Heart left ventricle (tissue), 16 donors: Measurements from ENCODE around the gene BMPR1B. TPM values are rescaled to one million over a fixed set of nuclear protein-coding genes. Genes with fewer than 3 reads are reported as not detected.
A peak's percentile ranks its signal among the peaks of the same experiment; 100 is the strongest.

Source experiments
- ATAC-seq, 4 donors: fragments of 200-7000 bp; cut with Tn5 transposase; one replicate each; pipeline ENCODE4 v1.9.1; 2020 to 2022; ENCODE audit warnings: moderate library complexity in 4 of 4, mild to moderate bottlenecking in 3 of 4, moderate number of reproducible peaks in 1 of 4
- DNase-seq, 5 donors: peaks; one replicate each; pipeline ENCODE4 v3.0.0-alpha.2; 2020
- H3K27ac ChIP-seq, 12 donors: fragments of 200-600 bp; sonication (generic) in 4 of 12; one replicate each; pipeline versions ENCODE4 v1.5.0 to v1.8.0; 2016 to 2022; ENCODE audit warnings: mild to moderate bottlenecking in 2 of 12
- H3K27me3 ChIP-seq, 9 donors: fragments of 200-600 bp; sonication (generic) in 2 of 9; one replicate each; pipeline versions ENCODE4 v1.5.1 to v1.8.0; 2016 to 2022; ENCODE audit warnings: mild to moderate bottlenecking in 3 of 9
- H3K36me3 ChIP-seq, 9 donors: fragments of 200-600 bp; sonication (generic) in 2 of 9; one replicate each; pipeline versions ENCODE4 v1.5.0 to v1.8.0; 2018 to 2022; ENCODE audit warnings: mild to moderate bottlenecking in 2 of 9
- H3K4me1 ChIP-seq, 12 donors: fragments of 200-600 bp; sonication (generic) in 4 of 12; one replicate each; pipeline versions ENCODE4 v1.5.0 to v1.8.0; 2016 to 2022; ENCODE audit warnings: mild to moderate bottlenecking in 3 of 12
- H3K4me3 ChIP-seq, 12 donors: fragments of 200-600 bp; sonication (generic) in 4 of 12; one replicate each; pipeline versions ENCODE4 v1.5.0 to v1.8.0; 2017 to 2022; ENCODE audit warnings: mild to moderate bottlenecking in 9 of 12, moderate library complexity in 4 of 12
- H3K9me3 ChIP-seq, 12 donors: fragments of 200-600 bp; sonication (generic) in 4 of 12; one replicate each; pipeline versions ENCODE4 v1.5.0 to v1.8.0; 2016 to 2022; ENCODE audit warnings: mild to moderate bottlenecking in 1 of 12
- POLR2A ChIP-seq, 2 donors: fragments of 450-650 bp; IDR thresholded peaks; one replicate each; pipeline ENCODE4 v1.6.1; 2017; ENCODE audit warnings: antibody characterized with exemption in 2 of 2, mild to moderate bottlenecking in 2 of 2, moderate library complexity in 2 of 2
- WGBS, 4 donors: extraction: QIAGEN DNeasy Blood & Tissue Kit in 2 of 4; methylation state at CpG; one replicate each; pipeline versions ENCODE4 v1.1.5 to v1.1.7; 2013 to 2018; 5-methylcytosine and 5-hydroxymethylcytosine counted together
- intact Hi-C, 10 donors: fragments of 100-400 bp; cut with DNase I; formaldehyde crosslinking; loops; one replicate each; pipeline versions ENCODE4 v1.11.1 to v1.14.2; 2022
- polyA plus RNA-seq, 2 donors: library from polyadenylated mRNA; stranded (reverse); fragments of 200-250 nt; gene quantifications; one replicate each; pipeline ENCODE4 v1.2.3, GENCODE V29; 2013
- total RNA-seq, 9 donors: library from RNA; depleted of rRNA in 2 of 9; stranded (reverse); fragments of >200 nt in 2 of 9; fragmentation: NEBNext Ultra II Directional in 3 of 9; extraction: Animal tissue kit (Norgen Biotek cat#: 25700) in 3 of 9; gene quantifications; one replicate each; pipeline versions ENCODE4 v1.1.0 to v1.2.4, GENCODE V29; 2016 to 2023
- TF ChIP-seq, protein P1 (sequence below), 12 donors: fragments of 200-600 bp; sonication (generic) in 4 of 12; IDR thresholded peaks; one replicate each; pipeline versions ENCODE4 v1.5.0 to v1.8.0; 2018 to 2022; ENCODE audit warnings: antibody characterized with exemption in 12 of 12, mild to moderate bottlenecking in 5 of 12
- donor health status: ischemic (EF 13 %, LVEDD 7.1; RV severe dilation, severe dysfunction).
- donor health status: healthy with polysubstance abuse.
- donor health status: DM: no; HTN: yes; CAD: no.
- donor health status: DM: no; HTN: no; CAD: no.
- donor health status: ischemic (EF 25% LVEDD 6.9; RV normal size, moderate dysfunction).
- donor health status: ischemic (EF 25% LVEDD 5.7; RV mildly dilated, moderate dysfunction).
- donor health status: healthy.
- donor health status: DM: yes; HTN: yes; CAD: no.
- donor health status: ischemic (EF 35%, LVEDD 5.7; RV mildly dilated, moderate dysfunction).
- donor health status: nonischemic (EF 11% LVEDD 7.7; RV severe dilation, severe dysfunction).
- donor health status: DM: yes; HTN: yes; CAD: no.
- donor health status: PGD.
- donor health status: ischemic (EF 29% LVEDD 5.4; RV normal size, mild dysfunction).
- donor health status: nonischemic (EF 23%, LVEDD 6.1; RV moderate dilation, normal function).

BMPR1B gene
- total and polyA plus RNA-seq, 11 donors, result 0.29 to 7.6 (median 3.8) TPM

DNA sequence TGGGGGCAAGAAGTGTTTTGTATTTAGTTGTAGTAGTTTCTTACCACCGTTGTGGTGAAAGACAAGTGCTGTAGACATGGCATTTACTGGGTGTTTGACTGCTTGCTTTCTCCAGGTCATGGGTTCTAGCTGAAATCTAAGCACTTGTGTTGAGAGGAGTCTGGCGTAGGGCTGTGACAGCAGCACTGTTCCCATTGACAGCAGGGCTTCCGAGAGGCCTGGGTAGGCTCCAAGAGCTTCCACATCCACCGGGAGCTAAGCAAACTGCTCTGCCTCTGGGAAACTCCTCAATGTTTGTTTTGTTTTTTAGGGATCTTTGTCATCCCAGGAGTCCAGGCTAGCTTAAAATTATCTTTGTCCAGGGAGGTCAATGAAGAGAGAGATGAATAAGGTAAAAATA lies 44.3 kb downstream of the BMPR1B start:
- peaks cover 0 to 5% (median 0%) of the 10 kb centered on the region in 9 donors for H3K27me3 ChIP-seq
- 15 to 22% (median 19%) methylated on average over 4 of the region's 4 CpGs for WGBS, 4 donors
- H3K27ac ChIP-seq, result no peak overlapping the region
- intact Hi-C loops, result no loop called here
- no peak overlapping the region for H3K4me3 ChIP-seq
- TF ChIP-seq POLR2A (IDR thresholded peaks at IDR 0.05), result no peak
- TF ChIP-seq, protein P1, sequence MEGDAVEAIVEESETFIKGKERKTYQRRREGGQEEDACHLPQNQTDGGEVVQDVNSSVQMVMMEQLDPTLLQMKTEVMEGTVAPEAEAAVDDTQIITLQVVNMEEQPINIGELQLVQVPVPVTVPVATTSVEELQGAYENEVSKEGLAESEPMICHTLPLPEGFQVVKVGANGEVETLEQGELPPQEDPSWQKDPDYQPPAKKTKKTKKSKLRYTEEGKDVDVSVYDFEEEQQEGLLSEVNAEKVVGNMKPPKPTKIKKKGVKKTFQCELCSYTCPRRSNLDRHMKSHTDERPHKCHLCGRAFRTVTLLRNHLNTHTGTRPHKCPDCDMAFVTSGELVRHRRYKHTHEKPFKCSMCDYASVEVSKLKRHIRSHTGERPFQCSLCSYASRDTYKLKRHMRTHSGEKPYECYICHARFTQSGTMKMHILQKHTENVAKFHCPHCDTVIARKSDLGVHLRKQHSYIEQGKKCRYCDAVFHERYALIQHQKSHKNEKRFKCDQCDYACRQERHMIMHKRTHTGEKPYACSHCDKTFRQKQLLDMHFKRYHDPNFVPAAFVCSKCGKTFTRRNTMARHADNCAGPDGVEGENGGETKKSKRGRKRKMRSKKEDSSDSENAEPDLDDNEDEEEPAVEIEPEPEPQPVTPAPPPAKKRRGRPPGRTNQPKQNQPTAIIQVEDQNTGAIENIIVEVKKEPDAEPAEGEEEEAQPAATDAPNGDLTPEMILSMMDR (IDR thresholded peaks at IDR 0.05), result no peak
- no peaks in the 10 kb centered on the region for H3K36me3 ChIP-seq
- DNase-seq (peak; percentile 37 to 76 (median 60)), ATAC-seq (peak; percentile 95 to 99 (median 98))
- no peaks in the 10 kb centered on the region for H3K9me3 ChIP-seq
- H3K4me1 ChIP-seq, result peaks cover 0 to 6% (median 0%) of the 10 kb centered on the region in 12 donors

DNA sequence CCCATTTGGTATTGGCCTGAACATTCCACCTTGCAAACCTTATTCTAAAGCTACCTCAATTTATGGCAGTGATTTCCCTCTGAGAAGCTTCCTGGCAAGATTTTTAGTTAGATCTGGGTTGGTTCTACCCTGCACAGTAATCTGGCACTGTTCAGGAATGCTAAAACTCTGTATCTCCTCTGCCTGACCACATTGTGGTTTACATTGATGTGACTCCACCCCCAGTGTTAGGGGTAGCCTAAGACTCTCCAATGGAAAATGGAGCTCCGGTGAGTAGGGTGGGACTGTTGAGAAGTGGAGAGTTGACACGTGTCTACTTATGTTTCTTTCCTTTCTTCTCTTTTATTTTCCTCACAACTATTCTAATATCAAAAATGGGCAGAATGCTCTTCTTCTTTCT lies 45.4 kb downstream of the BMPR1B start:
- Histone ChIP-seq H3K9me3 (no peaks in the 10 kb centered on the region), H3K27ac (no peak overlapping the region), H3K36me3 (no peaks in the 10 kb centered on the region), H3K4me3 (no peak overlapping the region), H3K27me3 (peaks cover 0 to 5% (median 0%) of the 10 kb centered on the region in 9 donors), H3K4me1 (peaks cover 0 to 6% (median 0%) of the 10 kb centered on the region in 12 donors)
- intact Hi-C loops, result no loop called here
- 75 to 91% (median 81%) methylated on average over 2 of the region's 2 CpGs for WGBS, 4 donors
- no peak for TF ChIP-seq POLR2A (IDR thresholded peaks at IDR 0.05)
- TF ChIP-seq, protein P1 (IDR thresholded peaks at IDR 0.05), result no peak
- no peak for DNase-seq
- no peak for ATAC-seq

DNA sequence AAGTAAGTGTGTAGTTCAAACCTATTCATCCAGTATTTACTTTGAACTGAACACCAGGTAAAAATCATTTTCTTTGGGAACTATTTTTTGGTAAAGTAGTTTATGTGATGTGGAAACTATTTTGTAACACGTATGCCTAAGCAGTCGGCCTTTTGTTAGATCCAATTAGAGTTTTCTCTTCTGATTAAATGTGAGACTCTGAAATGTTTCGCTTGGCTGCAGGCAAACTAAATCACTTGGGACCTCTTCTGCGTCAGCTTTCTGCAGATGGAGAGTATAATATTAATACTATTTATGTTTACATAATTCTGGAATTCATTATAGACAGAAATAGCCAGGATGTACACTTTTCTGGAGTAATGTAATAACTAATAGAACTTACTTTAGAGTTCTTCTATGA lies 46.9 kb downstream of the BMPR1B start:
- no peaks in the 10 kb centered on the region for H3K9me3 ChIP-seq
- H3K4me1 ChIP-seq, result peaks cover 0 to 6% (median 0%) of the 10 kb centered on the region in 12 donors
- H3K27me3 ChIP-seq, result peaks cover 0 to 3% (median 0%) of the 10 kb centered on the region in 9 donors
- no peak for ATAC-seq
- TF ChIP-seq, protein P1 (IDR thresholded peaks at IDR 0.05), result no peak
- TF ChIP-seq POLR2A (IDR thresholded peaks at IDR 0.05), result no peak
- WGBS, 4 donors, result 64 to 75% (median 66%) methylated on average over 4 of the region's 4 CpGs
- intact Hi-C loops, result no loop called here
- H3K27ac ChIP-seq, result no peak overlapping the region
- no peak for DNase-seq
- no peaks in the 10 kb centered on the region for H3K36me3 ChIP-seq
- H3K4me3 ChIP-seq, result no peak overlapping the region

- Histone ChIP-seq H3K9me3 (no peaks in the 10 kb centered on the region), H3K27ac (no peak overlapping the region), H3K4me3 (no peak overlapping the region), H3K4me1 (peaks cover 0 to 6% (median 0%) of the 10 kb centered on the region in 12 donors), H3K27me3 (no peaks in the 10 kb centered on the region), H3K36me3 (no peaks in the 10 kb centered on the region)
- no peak for ATAC-seq
- WGBS, 4 donors, result 96 to 99% (median 98%) methylated on average over 2 of the region's 2 CpGs
- intact Hi-C loops, result no loop called here
- TF ChIP-seq POLR2A (IDR thresholded peaks at IDR 0.05), result no peak
- TF ChIP-seq, protein P1 (IDR thresholded peaks at IDR 0.05), result no peak
- no peak for DNase-seq
Observed at GRCh38 chr4:94806376-94806775, 48.6 kb downstream of the BMPR1B start.
